NCI-H2227 treated with DMSO at 0.1 percent for 48 hours (cell line): ENCODE data around the gene MAPKAP1.
"Not testable (repeated sequence)": the region's sequence is repeated elsewhere in the genome, so short reads cannot be mapped to it uniquely, and the experiment has no call there.

Experiments
- DNase-seq: peaks from one replicate; lab custom pipeline; 2025; lab: John Stamatoyannopoulos, UW

MAPKAP1 gene

GRCh38 chr9:125411171-125411756 is 295.7 kb downstream of the MAPKAP1 start:
- DNase-seq = no peak

GRCh38 chr9:125410522-125410894 is 296.5 kb downstream of the MAPKAP1 start:
- no peak for DNase-seq

GRCh38 chr9:125409637-125410521 is 297.1 kb downstream of the MAPKAP1 start:
- no peak for DNase-seq

GRCh38 chr9:125409217-125409636 is 297.8 kb downstream of the MAPKAP1 start:
- no peak for DNase-seq

- DNase-seq = peak; percentile 46
Measured at GRCh38 chr9:125407974-125408900, 298.8 kb downstream of the MAPKAP1 start.

GRCh38 chr9:125407432-125407973 is 299.5 kb downstream of the MAPKAP1 start:
- no peak for DNase-seq

GRCh38 chr9:125406810-125407087 is 300.3 kb downstream of the MAPKAP1 start:
- no peak for DNase-seq

- DNase-seq = no peak
Measured at GRCh38 chr9:125405938-125406809, 300.8 kb downstream of the MAPKAP1 start.

GRCh38 chr9:125404733-125405132 is 302.3 kb downstream of the MAPKAP1 start:
- DNase-seq = no peak

GRCh38 chr9:125400725-125401716 is 306.0 kb downstream of the MAPKAP1 start:
- DNase-seq = no peak

- DNase-seq = not testable (repeated sequence)
Measured at GRCh38 chr9:125400232-125400631, 306.8 kb downstream of the MAPKAP1 start.

GRCh38 chr9:125399666-125400065 is 307.3 kb downstream of the MAPKAP1 start:
- DNase-seq = no peak

- DNase-seq = no peak
Measured at GRCh38 chr9:125399165-125399564, 307.8 kb downstream of the MAPKAP1 start.

- DNase-seq = no peak
Measured at GRCh38 chr9:125398243-125398642, 308.8 kb downstream of the MAPKAP1 start.

GRCh38 chr9:125397736-125398135 is 309.3 kb downstream of the MAPKAP1 start:
- no peak for DNase-seq

GRCh38 chr9:125396799-125397198 is 310.2 kb downstream of the MAPKAP1 start:
- DNase-seq = no peak

GRCh38 chr9:125393426-125393825 is 313.6 kb downstream of the MAPKAP1 start:
- DNase-seq = no peak

GRCh38 chr9:125391704-125392103 is 315.3 kb downstream of the MAPKAP1 start:
- DNase-seq = peak; percentile 77

GRCh38 chr9:125388978-125389377 is 318.0 kb downstream of the MAPKAP1 start:
- DNase-seq = no peak
